Erythroblast (primary cell): ENCODE data around the gene IGF2BP1.

Experiments
- GATA1 ChIP-seq: IDR thresholded peaks from 2 replicates; pipeline ENCODE4 v1.6.1; 2011; ENCODE audit warnings: low read depth, mild to moderate bottlenecking, control low read depth, low read length, moderate library complexity
- POLR2A ChIP-seq: IDR thresholded peaks from 2 replicates; pipeline ENCODE4 v1.6.1; 2011; ENCODE audit warnings: mild to moderate bottlenecking, low read length

DNA sequence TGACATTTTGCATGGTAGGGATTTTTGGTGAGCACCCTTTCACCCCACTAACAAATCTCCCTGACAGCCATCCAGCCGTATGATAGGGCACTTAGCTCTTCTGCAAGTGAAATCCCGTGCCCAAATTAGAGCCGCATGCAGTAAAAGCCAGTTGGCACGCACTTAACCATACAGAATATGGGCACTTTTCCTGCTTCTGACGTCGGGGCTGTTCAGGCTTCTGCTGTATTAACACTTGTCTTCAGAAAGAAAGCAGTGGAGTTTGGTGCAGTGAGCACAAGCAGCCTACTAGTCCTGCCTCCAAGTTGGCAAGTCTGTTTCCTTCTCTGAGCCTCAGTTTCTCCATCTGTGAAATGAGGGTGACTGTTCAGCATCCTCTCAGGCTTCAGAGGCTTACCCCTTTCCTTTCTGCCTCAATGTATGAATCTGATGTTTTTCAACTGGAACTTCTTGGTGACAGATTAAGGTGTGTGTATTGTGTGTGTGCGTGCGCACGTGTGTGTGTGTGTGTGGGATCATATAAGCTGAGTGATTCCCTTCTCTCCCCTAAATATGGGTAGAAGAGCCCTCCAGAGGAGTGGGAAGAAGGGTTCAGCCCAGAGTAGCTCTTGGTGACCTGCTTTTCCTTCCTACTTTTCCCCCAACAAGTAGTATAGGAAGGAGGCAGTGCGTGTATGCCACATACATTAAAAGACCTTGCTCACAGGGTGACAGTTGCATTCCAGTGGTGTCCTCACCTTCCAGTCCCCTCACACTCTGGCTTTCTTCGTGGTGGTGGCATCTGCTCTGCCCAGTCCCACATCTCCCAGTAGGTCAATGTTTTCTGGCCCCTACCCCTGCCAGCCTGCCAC is 19.0 kb downstream of the IGF2BP1 start:
- TF ChIP-seq POLR2A (no peak), GATA1 (no peak)
